GM12864 (cell line): ENCODE results near the gene IRF2.

Source experiments
- DNase-seq: peaks from one replicate; pipeline ENCODE4 v3.0.0-alpha.2; 2011; ENCODE audit warnings: low read depth
- H3K4me3 ChIP-seq: 2 replicates; pipeline ENCODE4 v1.5.1; 2011; ENCODE audit warnings: mild to moderate bottlenecking, low read depth, low read length, control low read depth
- CTCF ChIP-seq: IDR thresholded peaks from 2 replicates; pipeline ENCODE4 v1.5.1; 2011; ENCODE audit warnings: low read depth, mild to moderate bottlenecking, moderate library complexity, low read length, control low read depth, inconsistent platforms; ENCODE audit errors: missing control alignments

The IRF2 gene

GRCh38 chr4:184369871-184370270, 104.5 kb downstream of the IRF2 start:
- TF ChIP-seq CTCF = no peak
- DNase-seq = no peak
- no peak overlapping the region for H3K4me3 ChIP-seq

- no peak overlapping the region for H3K4me3 ChIP-seq
- TF ChIP-seq CTCF = no peak
- no peak for DNase-seq
Measured at GRCh38 chr4:184368731-184369130, 105.6 kb downstream of the IRF2 start.

- TF ChIP-seq CTCF = no peak
- H3K4me3 ChIP-seq = no peak overlapping the region
- DNase-seq = no peak
Measured at GRCh38 chr4:184368290-184368689, 106.1 kb downstream of the IRF2 start.

- DNase-seq = no peak
- H3K4me3 ChIP-seq = no peak overlapping the region
- TF ChIP-seq CTCF = no peak
Measured at GRCh38 chr4:184364100-184364921, 110.0 kb downstream of the IRF2 start.

- no peak for TF ChIP-seq CTCF
- no peak for DNase-seq
- H3K4me3 ChIP-seq = no peak overlapping the region
Measured at GRCh38 chr4:184363258-184363657, 111.1 kb downstream of the IRF2 start.

GRCh38 chr4:184362396-184362795, 112.0 kb downstream of the IRF2 start:
- no peak for TF ChIP-seq CTCF
- no peak for DNase-seq
- no peak overlapping the region for H3K4me3 ChIP-seq

GRCh38 chr4:184361443-184361842, 112.9 kb downstream of the IRF2 start:
- no peak overlapping the region for H3K4me3 ChIP-seq
- no peak for TF ChIP-seq CTCF
- DNase-seq = no peak
